H1 (cell line): ENCODE results near the gene WNK2. TPM values are rescaled to one million over a fixed set of nuclear protein-coding genes. Genes with fewer than 3 reads are reported as not detected.

ENCODE experiments used
- CTCF ChIA-PET: fragments of 300-600 bp; sonication (Branson Sonifier 250); formaldehyde crosslinking; loops from one replicate; lab custom pipeline; 2021; ENCODE audit not compliant: partially characterized antibody; lab: Charles Lee
- POLR2A ChIA-PET: fragments of 300-600 bp; sonication (Branson Sonifier 250); formaldehyde crosslinking; loops from one replicate; lab custom pipeline; 2021; ENCODE audit warnings: inconsistent platforms; ENCODE audit not compliant: partially characterized antibody; lab: Charles Lee
- DNase-seq, 2 experiments: peaks; one replicate each; pipeline versions ENCODE4 v3.0.0 to v3.0.0-alpha.2; 2010 to 2022; ENCODE audit warnings: low spot score in 2 of 2, low read depth in 1 of 2, mixed read lengths in 1 of 2
- FAIRE-seq: peaks from 2 replicates; lab custom pipeline; 2011; peaks lifted over from hg19 to GRCh38; lab: Jason Lieb, UNC
- H2AFZ ChIP-seq: 2 replicates; pipeline ENCODE4 v1.8.1; 2012; ENCODE audit warnings: low read length, inconsistent platforms
- H2AK5ac ChIP-seq: 2 replicates; pipeline ENCODE4 v1.6.1; 2013; ENCODE audit warnings: low read depth, low read length
- H2BK120ac ChIP-seq: replicated peaks from 2 replicates; pipeline ENCODE3; 2013; ENCODE audit warnings: low read depth, low read length, inconsistent platforms
- H2BK12ac ChIP-seq: 2 replicates; pipeline ENCODE4 v1.6.1; 2013; ENCODE audit warnings: low read depth, low read length
- H2BK15ac ChIP-seq: 2 replicates; pipeline ENCODE4 v1.6.1; 2013; ENCODE audit warnings: low read length
- H2BK20ac ChIP-seq: 2 replicates; pipeline ENCODE4 v1.6.1; 2013; ENCODE audit warnings: low read length
- H2BK5ac ChIP-seq: 2 replicates; pipeline ENCODE4 v1.6.1; 2013; ENCODE audit warnings: low read depth, low read length
- H3K14ac ChIP-seq: 2 replicates; pipeline ENCODE4 v1.6.1; 2013; ENCODE audit warnings: inconsistent platforms; ENCODE audit not compliant: insufficient read length
- H3K18ac ChIP-seq: 2 replicates; pipeline ENCODE4 v1.6.1; 2013; ENCODE audit warnings: low read length; ENCODE audit errors: extremely low read depth
- H3K23ac ChIP-seq: 2 replicates; pipeline ENCODE4 v1.6.1; 2013; ENCODE audit warnings: inconsistent platforms; ENCODE audit not compliant: insufficient read length
- H3K23me2 ChIP-seq: 2 replicates; pipeline ENCODE4 v1.6.1; 2013; ENCODE audit warnings: low read depth, low read length
- H3K27ac ChIP-seq: 2 replicates; pipeline ENCODE4 v1.6.1; 2011; ENCODE audit warnings: low read depth, low read length, inconsistent platforms
- H3K27me3 ChIP-seq, 4 experiments: replicated peaks in 1 of 4; 1 replicate in 1 of 4; 2 replicates in 3 of 4; pipeline versions ENCODE4 v1.6.1 to v1.8.1; 2011 to 2013; ENCODE audit warnings: low read length in 3 of 4, mild to moderate bottlenecking in 3 of 4, inconsistent platforms in 2 of 4, mixed read lengths in 2 of 4, moderate library complexity in 1 of 4; ENCODE audit not compliant: control insufficient read depth in 3 of 4, insufficient read depth in 3 of 4; ENCODE audit errors: extremely low read depth in 1 of 4
- H3K36me3 ChIP-seq, 4 experiments: 2 replicates each; pipeline versions ENCODE4 v1.6.1 to v1.8.1; 2011 to 2013; ENCODE audit warnings: mild to moderate bottlenecking in 4 of 4, low read length in 3 of 4, moderate library complexity in 2 of 4, control low read depth in 1 of 4, inconsistent platforms in 1 of 4; ENCODE audit not compliant: insufficient read depth in 4 of 4, control insufficient read depth in 2 of 4
- H3K4ac ChIP-seq: replicated peaks from 2 replicates; pipeline ENCODE3; 2013; ENCODE audit warnings: low read length, low read depth, mixed read lengths, inconsistent platforms; ENCODE audit not compliant: insufficient read length
- H3K4me1 ChIP-seq, 4 experiments: replicated peaks in 1 of 4; 1 replicate in 1 of 4; 2 replicates in 3 of 4; pipeline versions ENCODE4 v1.6.1 to v1.8.1; 2011 to 2013; ENCODE audit warnings: low read length in 3 of 4, inconsistent platforms in 2 of 4, mixed read lengths in 1 of 4; ENCODE audit not compliant: insufficient read depth in 4 of 4, control insufficient read depth in 3 of 4
- H3K4me2 ChIP-seq, 2 experiments: 2 replicates each; pipeline versions ENCODE4 v1.6.1 to v1.8.1; 2011 to 2013; ENCODE audit warnings: low read depth in 2 of 2, low read length in 2 of 2, control low read depth in 1 of 2, inconsistent platforms in 1 of 2, mild to moderate bottlenecking in 1 of 2; ENCODE audit not compliant: insufficient read depth in 1 of 2
- H3K4me3 ChIP-seq, 4 experiments: fragments of 200-600, 300-600 bp in 1 of 4; sonication (generic), shearing (Covaris generic), sonication (Bioruptor Twin) in 1 of 4; 2 replicates each; pipeline versions ENCODE4 v1.5.1 to v1.8.1; 2011 to 2016; ENCODE audit warnings: low read length in 4 of 4, low read depth in 3 of 4, control low read depth in 2 of 4, inconsistent platforms in 2 of 4, mild to moderate bottlenecking in 2 of 4, mixed read lengths in 1 of 4, moderate library complexity in 1 of 4; ENCODE audit not compliant: insufficient read depth in 2 of 4; ENCODE audit errors: extremely low read depth in 1 of 4
- H3K56ac ChIP-seq: replicated peaks from 2 replicates; pipeline ENCODE3; 2013; ENCODE audit warnings: low read depth, mild to moderate bottlenecking, mixed read lengths, low read length, inconsistent platforms; ENCODE audit not compliant: insufficient read length
- H3K79me1 ChIP-seq: 2 replicates; pipeline ENCODE4 v1.6.1; 2013; ENCODE audit warnings: low read depth, low read length, control low read depth
- H3K79me2 ChIP-seq, 2 experiments: 2 replicates each; pipeline versions ENCODE4 v1.6.1 to v1.8.1; 2012 to 2013; ENCODE audit warnings: low read length in 2 of 2, mild to moderate bottlenecking in 2 of 2, inconsistent platforms in 1 of 2; ENCODE audit not compliant: insufficient read depth in 2 of 2, control insufficient read depth in 1 of 2
- H3K9ac ChIP-seq, 4 experiments: replicated peaks in 1 of 4; 1 replicate in 1 of 4; 2 replicates in 3 of 4; pipeline versions ENCODE4 v1.6.1 to v1.8.1; 2011 to 2013; ENCODE audit warnings: low read depth in 3 of 4, low read length in 3 of 4, control low read depth in 2 of 4, mild to moderate bottlenecking in 2 of 4, moderate library complexity in 2 of 4, inconsistent platforms in 1 of 4; ENCODE audit errors: extremely low read depth in 1 of 4
- H3K9me3 ChIP-seq, 2 experiments: 2 replicates each; pipeline versions ENCODE4 v1.6.1 to v1.8.1; 2012 to 2013; ENCODE audit warnings: mild to moderate bottlenecking in 2 of 2, moderate library complexity in 2 of 2, control low read depth in 1 of 2, inconsistent platforms in 1 of 2, low read depth in 1 of 2, low read length in 1 of 2, mixed read lengths in 1 of 2; ENCODE audit not compliant: insufficient read depth in 2 of 2
- H4K20me1 ChIP-seq, 2 experiments: replicated peaks in 1 of 2; 2 replicates each; pipeline versions ENCODE3 to v1.8.1; 2011 to 2013; ENCODE audit warnings: inconsistent platforms in 2 of 2, low read length in 2 of 2, mild to moderate bottlenecking in 1 of 2; ENCODE audit not compliant: insufficient read depth in 2 of 2, control insufficient read depth in 1 of 2
- H4K5ac ChIP-seq: 2 replicates; pipeline ENCODE4 v1.6.1; 2013; ENCODE audit warnings: low read length, low read depth, mixed read lengths, inconsistent platforms; ENCODE audit not compliant: insufficient read length
- H4K8ac ChIP-seq: 2 replicates; pipeline ENCODE4 v1.8.0; 2013; ENCODE audit warnings: mild to moderate bottlenecking, moderate library complexity, low read length, inconsistent platforms; ENCODE audit not compliant: insufficient read depth; ENCODE audit errors: extremely low read depth
- H4K91ac ChIP-seq: replicated peaks from 2 replicates; pipeline ENCODE3; 2013; ENCODE audit warnings: low read length, mixed read lengths, inconsistent platforms; ENCODE audit not compliant: insufficient read length
- JUN ChIP-seq: IDR thresholded peaks from 2 replicates; pipeline ENCODE4 v1.6.1; 2011; ENCODE audit warnings: low read depth, mild to moderate bottlenecking, improper control_type of control experiment, low read length
- whole genome bisulfite sequencing, 2 experiments: shearing (Covaris generic) in 1 of 2; methylation state at CpG; one replicate each; pipeline versions ENCODE4 v1.1.6 to v1.1.7; 2013 to 2015; ENCODE audit warnings: low lambda C conversion rate in 2 of 2, mixed read lengths in 2 of 2, inconsistent platforms in 1 of 2, low coverage in 1 of 2, missing lambda C conversion rate in 1 of 2; ENCODE audit not compliant: insufficient replicate concordance in 2 of 2, insufficient coverage in 1 of 2, insufficient read length in 1 of 2; ENCODE audit errors: extremely low coverage in 1 of 2, missing lambda C conversion rate in 1 of 2; 5-methylcytosine and 5-hydroxymethylcytosine counted together
- polyA plus RNA-seq, 7 experiments: library from polyadenylated mRNA; depleted of rRNA in 3 of 7; stranded (reverse) in 5 of 7; unstranded in 2 of 7; fragments of >200 nt in 5 of 7; fragments of 200-250 nt in 2 of 7; gene quantifications; 1 replicate in 5 of 7; 2 replicates in 1 of 7; 4 replicates in 1 of 7; pipeline versions ENCODE4 v1.2.1 to v1.2.3, GENCODE V29; 2011 to 2013; ENCODE audit warnings: missing spikeins in 2 of 7, mixed read lengths in 2 of 7
- total RNA-seq: library from RNA; stranded (reverse); fragmentation: NEBNext Ultra II Directional; extraction: Animal tissue kit (Norgen Biotek cat#: 25700); gene quantifications from 2 replicates; pipeline ENCODE4 v1.2.1, GENCODE V29; 2021

Gene WNK2
- total and polyA plus RNA-seq, 2 of the 8 experiments (the other 6 are each of a cell fraction or from before 2014, with no cell fraction given), result 12.0 to 87.2 TPM

- no peaks in the 10 kb centered on the region for H3K27me3 ChIP-seq
- no peak overlapping the region for H3K18ac ChIP-seq
- DNase-seq (no peak), FAIRE-seq (no peak)
- H3K4me3 ChIP-seq, result no peak overlapping the region
- no peak overlapping the region for H2AK5ac ChIP-seq
- H3K14ac ChIP-seq, result no peak overlapping the region
- TF ChIP-seq JUN, result no peak
- no peak overlapping the region for H2AFZ ChIP-seq
- no peak overlapping the region; the same call in 1 of the 2 replicates for H2BK5ac ChIP-seq
- 86% methylated on average over 5 of the region's 5 CpGs; no CpG with 5 or more reads in 1 of the 2 experiments for WGBS, 2 experiments
- no peak overlapping the region for H3K27ac ChIP-seq
- no peak overlapping the region for H4K91ac ChIP-seq
- no peak overlapping the region for H3K23ac ChIP-seq
- no peak overlapping the region for H3K4me2 ChIP-seq
- ChIA-PET CTCF (interaction anchor here (1.0 kb wide), 1 partner anchor 53 kb away, joined by 3 read pairs; no protein-coding TSS in a partner anchor), POLR2A (interaction anchor here (0.6 to 5.4 kb wide), 6 partner anchors 7 to 242 kb away, joined by 3 to 44 read pairs (median 4); no protein-coding TSS in a partner anchor)
- H3K4me1 ChIP-seq, result peaks cover 3 to 8% (median 5%) of the 10 kb centered on the region in 4 experiments; a peak in 5 of 7 replicates
- no peak overlapping the region for H2BK15ac ChIP-seq
- H3K4ac ChIP-seq, result no peak overlapping the region
- no peak overlapping the region for H2BK120ac ChIP-seq
- no peaks in the 10 kb centered on the region; the same call in 1 of the 2 replicates for H3K79me1 ChIP-seq
- H2BK12ac ChIP-seq, result no peak overlapping the region
- H4K8ac ChIP-seq, result no peak overlapping the region
- H3K9me3 ChIP-seq, result peaks cover 21 to 28% of the 10 kb centered on the region in 2 experiments
- no peak overlapping the region for H3K9ac ChIP-seq
- peaks cover 0 to 30% of the 10 kb centered on the region in 2 experiments; a peak in 2 of 4 replicates for H3K79me2 ChIP-seq
- no peak overlapping the region for H3K56ac ChIP-seq
- H4K20me1 ChIP-seq, result no peaks in the 10 kb centered on the region
- H2BK20ac ChIP-seq, result no peak overlapping the region
- H4K5ac ChIP-seq, result no peak overlapping the region
- no peaks in the 10 kb centered on the region for H3K23me2 ChIP-seq
- peaks cover 0 to 67% (median 26%) of the 10 kb centered on the region in 4 experiments; a peak in 3 of 8 replicates for H3K36me3 ChIP-seq
Observed at GRCh38 chr9:93357649-93358048, 173.7 kb downstream of the WNK2 start.
